Panc1 (cell line): Measurements from ENCODE around the gene MYG1. TPM values are rescaled to one million over a fixed set of nuclear protein-coding genes. Genes with fewer than 3 reads are reported as not detected.

ENCODE experiments used
- ATAC-seq: fragments of 200-7000 bp; cut with Tn5 transposase; 2 replicates; pipeline ENCODE4 v1.9.1; 2020; ENCODE audit warnings: mild to moderate bottlenecking, moderate library complexity
- BruUV-seq: library from RNA; stranded (reverse); fragments of 400-500 nt; replicated peaks from 2 replicates; lab custom pipeline; 2021; lab: Mats Ljungman, UMichigan
- CTCF ChIA-PET: fragments of 300-600 bp; sonication (Branson Sonifier 250); formaldehyde crosslinking; loops from one replicate; lab custom pipeline; 2022; ENCODE audit warnings: antibody characterized with exemption; lab: Charles Lee
- POLR2A ChIA-PET: fragments of 300-600 bp; sonication (Branson Sonifier 250); formaldehyde crosslinking; loops from one replicate; lab custom pipeline; 2022; ENCODE audit warnings: antibody characterized with exemption; lab: Charles Lee
- DNase-seq: peaks from one replicate; pipeline ENCODE4 v3.0.0-alpha.2; 2010; ENCODE audit warnings: low read depth, low spot score
- H3K27ac ChIP-seq: 2 replicates; pipeline ENCODE4 v1.5.1; 2011; ENCODE audit warnings: mild to moderate bottlenecking, low read length, inconsistent platforms
- H3K27me3 ChIP-seq: fragments of 200-500 bp; sonication (Bioruptor generic); 2 replicates; pipeline ENCODE4 v1.6.0; 2014; ENCODE audit warnings: low read length, inconsistent platforms; ENCODE audit not compliant: control insufficient read depth, insufficient read depth
- H3K36me3 ChIP-seq: fragments of 200-500 bp; sonication (Bioruptor generic); 2 replicates; pipeline ENCODE4 v1.5.1; 2014; ENCODE audit warnings: inconsistent platforms, mild to moderate bottlenecking, low read length, moderate library complexity; ENCODE audit not compliant: control insufficient read depth, insufficient read depth
- H3K4me1 ChIP-seq: 2 replicates; pipeline ENCODE4 v1.5.1; 2011; ENCODE audit warnings: inconsistent platforms, mild to moderate bottlenecking, low read length, moderate library complexity; ENCODE audit not compliant: control insufficient read depth, insufficient read depth
- H3K4me3 ChIP-seq, 2 experiments: 2 replicates each; pipeline ENCODE4 v1.5.1; 2011 to 2012; ENCODE audit warnings: low read depth in 2 of 2, low read length in 2 of 2, mild to moderate bottlenecking in 2 of 2, inconsistent platforms in 1 of 2, moderate library complexity in 1 of 2
- H3K9me3 ChIP-seq: fragments of 200-500 bp; sonication (Bioruptor generic); 2 replicates; pipeline ENCODE4 v1.5.1; 2014; ENCODE audit warnings: low read depth, mild to moderate bottlenecking, inconsistent platforms, low read length, moderate library complexity; ENCODE audit not compliant: control insufficient read depth, insufficient read depth
- POLR2AphosphoS5 ChIP-seq: IDR thresholded peaks from 2 replicates; pipeline ENCODE4 v1.6.1; 2012; ENCODE audit warnings: mild to moderate bottlenecking, low read depth, low read length, moderate library complexity
- SIN3A ChIP-seq: IDR thresholded peaks from 2 replicates; pipeline ENCODE4 v1.6.1; 2012; ENCODE audit warnings: low read depth, mild to moderate bottlenecking, low read length, moderate library complexity, borderline replicate concordance; ENCODE audit not compliant: insufficient read depth
- TCF7L2 ChIP-seq: IDR thresholded peaks from 2 replicates; pipeline ENCODE4 v1.6.1; 2011; ENCODE audit warnings: mild to moderate bottlenecking, low read depth, low read length, inconsistent platforms
- in situ Hi-C: cut with HindIII; loops from 2 replicates; pipeline ENCODE4 v1.10.0; 2016; ENCODE audit warnings: low sequenced_read_pairs, low pct_unique_long_range_greater_than_20kb
- intact Hi-C: fragments of 100-400 bp; cut with micrococcal nuclease; formaldehyde crosslinking; loops from one replicate; pipeline ENCODE4 v1.10.0; 2022; ENCODE audit not compliant: unreplicated experiment
- total RNA-seq: library from RNA; stranded (reverse); gene quantifications from one replicate; pipeline ENCODE4 v1.2.1, GENCODE V29; 2021; ENCODE audit not compliant: unreplicated experiment
- TF ChIP-seq, protein P1 (sequence below), 2 experiments: IDR thresholded peaks; 2 replicates each; pipeline ENCODE4 v1.6.1; 2011 to 2012; ENCODE audit warnings: low read depth in 2 of 2, control low read depth in 1 of 2, low read length in 1 of 2, mild to moderate bottlenecking in 1 of 2, moderate library complexity in 1 of 2; ENCODE audit not compliant: insufficient read depth in 1 of 2
- TF ChIP-seq, protein P2 (sequence below): fragments of 450-650 bp; IDR thresholded peaks from 2 replicates; pipeline ENCODE4 v1.5.1; 2017; ENCODE audit warnings: mild to moderate bottlenecking

Gene MYG1
- total RNA-seq, 1 experiment from 2014 or later, result 77.4 TPM

DNA sequence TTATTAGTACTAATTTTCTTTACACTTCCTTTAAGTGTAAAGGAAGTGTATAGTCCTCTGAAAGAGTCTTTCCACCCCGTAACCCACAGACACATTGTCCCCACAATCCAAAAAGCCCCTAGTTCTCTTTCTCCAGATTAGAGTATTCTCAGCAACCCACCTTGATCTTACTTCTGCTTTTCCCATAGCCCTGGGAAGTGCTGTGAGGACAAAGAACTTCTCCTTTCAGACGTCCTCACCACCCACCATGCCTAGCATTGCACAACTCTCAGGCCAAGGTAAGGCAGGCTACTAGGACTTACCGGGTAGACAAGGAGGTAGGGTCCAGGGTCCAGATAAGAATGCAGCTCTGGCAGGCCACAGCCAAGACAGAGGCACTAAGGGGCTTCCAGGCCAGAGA is 14.5 kb downstream of the MYG1 start:
- intact Hi-C loops, result no loop called here
- ChIA-PET CTCF (no interaction called here), POLR2A (no interaction called here)

GRCh38 chr12:53320352-53321195 is 21.1 kb downstream of the MYG1 start:
- in situ Hi-C loops (no loop called here), intact Hi-C loops (loop anchor here (5.0 kb wide), 1 partner anchor 187 kb away; the partner anchor contains the start of gene NPFF)
- DNase-seq, result no peak
- Histone ChIP-seq H3K27me3 (no peaks in the 10 kb centered on the region), H3K36me3 (no peaks in the 10 kb centered on the region; the same call in none of the 2 replicates), H3K4me3 (peak overlapping the region; percentile 52 to 74), H3K9me3 (no peaks in the 10 kb centered on the region), H3K27ac (peak overlapping the region; percentile 92), H3K4me1 (peaks cover 20% of the 10 kb centered on the region)
- TF ChIP-seq TCF7L2, result no peak
- TF ChIP-seq, protein P1, sequence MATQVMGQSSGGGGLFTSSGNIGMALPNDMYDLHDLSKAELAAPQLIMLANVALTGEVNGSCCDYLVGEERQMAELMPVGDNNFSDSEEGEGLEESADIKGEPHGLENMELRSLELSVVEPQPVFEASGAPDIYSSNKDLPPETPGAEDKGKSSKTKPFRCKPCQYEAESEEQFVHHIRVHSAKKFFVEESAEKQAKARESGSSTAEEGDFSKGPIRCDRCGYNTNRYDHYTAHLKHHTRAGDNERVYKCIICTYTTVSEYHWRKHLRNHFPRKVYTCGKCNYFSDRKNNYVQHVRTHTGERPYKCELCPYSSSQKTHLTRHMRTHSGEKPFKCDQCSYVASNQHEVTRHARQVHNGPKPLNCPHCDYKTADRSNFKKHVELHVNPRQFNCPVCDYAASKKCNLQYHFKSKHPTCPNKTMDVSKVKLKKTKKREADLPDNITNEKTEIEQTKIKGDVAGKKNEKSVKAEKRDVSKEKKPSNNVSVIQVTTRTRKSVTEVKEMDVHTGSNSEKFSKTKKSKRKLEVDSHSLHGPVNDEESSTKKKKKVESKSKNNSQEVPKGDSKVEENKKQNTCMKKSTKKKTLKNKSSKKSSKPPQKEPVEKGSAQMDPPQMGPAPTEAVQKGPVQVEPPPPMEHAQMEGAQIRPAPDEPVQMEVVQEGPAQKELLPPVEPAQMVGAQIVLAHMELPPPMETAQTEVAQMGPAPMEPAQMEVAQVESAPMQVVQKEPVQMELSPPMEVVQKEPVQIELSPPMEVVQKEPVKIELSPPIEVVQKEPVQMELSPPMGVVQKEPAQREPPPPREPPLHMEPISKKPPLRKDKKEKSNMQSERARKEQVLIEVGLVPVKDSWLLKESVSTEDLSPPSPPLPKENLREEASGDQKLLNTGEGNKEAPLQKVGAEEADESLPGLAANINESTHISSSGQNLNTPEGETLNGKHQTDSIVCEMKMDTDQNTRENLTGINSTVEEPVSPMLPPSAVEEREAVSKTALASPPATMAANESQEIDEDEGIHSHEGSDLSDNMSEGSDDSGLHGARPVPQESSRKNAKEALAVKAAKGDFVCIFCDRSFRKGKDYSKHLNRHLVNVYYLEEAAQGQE (IDR thresholded peaks at IDR 0.05; ENCODE audit: insufficient read depth in 1 of 2, low read depth in 2 of 2, low read length in 1 of 2), result no peak
- no peak for TF ChIP-seq SIN3A
- TF ChIP-seq POLR2AphosphoS5, result no peak
- TF ChIP-seq, protein P2, sequence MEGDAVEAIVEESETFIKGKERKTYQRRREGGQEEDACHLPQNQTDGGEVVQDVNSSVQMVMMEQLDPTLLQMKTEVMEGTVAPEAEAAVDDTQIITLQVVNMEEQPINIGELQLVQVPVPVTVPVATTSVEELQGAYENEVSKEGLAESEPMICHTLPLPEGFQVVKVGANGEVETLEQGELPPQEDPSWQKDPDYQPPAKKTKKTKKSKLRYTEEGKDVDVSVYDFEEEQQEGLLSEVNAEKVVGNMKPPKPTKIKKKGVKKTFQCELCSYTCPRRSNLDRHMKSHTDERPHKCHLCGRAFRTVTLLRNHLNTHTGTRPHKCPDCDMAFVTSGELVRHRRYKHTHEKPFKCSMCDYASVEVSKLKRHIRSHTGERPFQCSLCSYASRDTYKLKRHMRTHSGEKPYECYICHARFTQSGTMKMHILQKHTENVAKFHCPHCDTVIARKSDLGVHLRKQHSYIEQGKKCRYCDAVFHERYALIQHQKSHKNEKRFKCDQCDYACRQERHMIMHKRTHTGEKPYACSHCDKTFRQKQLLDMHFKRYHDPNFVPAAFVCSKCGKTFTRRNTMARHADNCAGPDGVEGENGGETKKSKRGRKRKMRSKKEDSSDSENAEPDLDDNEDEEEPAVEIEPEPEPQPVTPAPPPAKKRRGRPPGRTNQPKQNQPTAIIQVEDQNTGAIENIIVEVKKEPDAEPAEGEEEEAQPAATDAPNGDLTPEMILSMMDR, result no peak
- POLR2A ChIA-PET, result interaction anchor here (0.5 to 1.4 kb wide), 6 partner anchors 24 to 1297 kb away, joined by 3 to 12 read pairs (median 5); partner anchors contain the start of gene PFDN5
- CTCF ChIA-PET, result interaction anchor here (0.6 to 2.0 kb wide), 15 partner anchors 10 to 266 kb away, joined by 3 to 13 read pairs (median 5); partner anchors contain the start of gene PFDN5
- no peak for ATAC-seq
- BruUV-seq, result TSS peak; percentile 98

More for the DNA sequence above, 14.5 kb downstream of the MYG1 start:
- BruUV-seq, result no TSS peak
- no peak overlapping the region for H3K4me3 ChIP-seq
- H3K4me1 ChIP-seq, result no peaks in the 10 kb centered on the region
- H3K9me3 ChIP-seq, result no peaks in the 10 kb centered on the region
- DNase-seq, result no peak
- no peaks in the 10 kb centered on the region for H3K27me3 ChIP-seq
- TF ChIP-seq, protein P1 (IDR thresholded peaks at IDR 0.05; ENCODE audit: insufficient read depth in 1 of 2, low read depth in 2 of 2, low read length in 1 of 2), result no peak
- in situ Hi-C loops, result no loop called here
- H3K27ac ChIP-seq, result no peak overlapping the region
- peaks cover 3% of the 10 kb centered on the region for H3K36me3 ChIP-seq
- ATAC-seq, result no peak
